Measurements from ENCODE around the gene ITPR2. TPM values are rescaled to one million over a fixed set of nuclear protein-coding genes. Genes with fewer than 3 reads are reported as not detected.
A peak's percentile ranks its signal among the peaks of the same experiment; 100 is the strongest.

Gene ITPR2
- total and polyA plus RNA-seq, 4 donors: 30.9 to 133 (median 73.2) TPM

DNA sequence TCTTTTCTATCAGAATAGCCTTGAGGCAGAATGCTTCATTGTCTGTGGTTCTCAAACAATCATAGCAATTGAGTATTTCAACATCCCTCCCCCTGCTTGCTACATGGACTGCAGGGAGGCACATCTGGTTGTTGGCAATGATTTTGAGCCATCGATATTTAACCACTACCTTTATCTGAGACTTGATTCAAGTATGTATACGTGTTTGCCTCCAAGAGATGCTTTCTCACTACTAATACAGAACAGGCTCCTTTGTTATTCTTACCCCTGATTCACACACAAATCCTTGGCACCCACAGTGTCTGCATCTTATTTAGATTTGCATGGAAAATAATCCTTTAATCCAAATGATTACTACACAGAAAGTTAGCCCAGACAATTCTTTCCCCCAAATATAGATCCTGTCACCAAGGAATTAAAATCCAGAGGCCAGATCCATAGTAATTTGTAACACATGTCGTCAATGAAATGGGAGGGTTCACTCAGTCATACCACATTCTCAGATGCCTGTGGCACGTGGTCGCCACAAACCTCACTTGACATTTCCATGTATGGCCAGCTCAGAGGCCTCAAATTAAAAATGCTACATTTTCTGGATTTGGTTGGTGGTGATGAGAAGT, 199.3 kb downstream of the ITPR2 start:
- Histone ChIP-seq H3K27me3 (ENCODE audit: control insufficient read depth, insufficient read depth, low read length) (no peaks in the 10 kb centered on the region), H3K36me3 (ENCODE audit: control insufficient read depth, insufficient read depth, low read length) (peaks cover 2% of the 10 kb centered on the region), H3K9me3 (ENCODE audit: control insufficient read depth, insufficient read depth, low read length) (no peaks in the 10 kb centered on the region), H3K4me3 (ENCODE audit: low read depth, low read length) (no peak overlapping the region), H3K27ac (ENCODE audit: low read depth, low read length) (no peak overlapping the region), H3K4me1 (ENCODE audit: control insufficient read depth, insufficient read depth, low read length) (no peaks in the 10 kb centered on the region)
- DNase-seq (ENCODE audit: low read depth in 4 of 6, low spot score in 6 of 6): no peak
- 53% methylated on average over 3 of the region's 5 CpGs for WGBS (ENCODE audit: insufficient coverage)

DNA sequence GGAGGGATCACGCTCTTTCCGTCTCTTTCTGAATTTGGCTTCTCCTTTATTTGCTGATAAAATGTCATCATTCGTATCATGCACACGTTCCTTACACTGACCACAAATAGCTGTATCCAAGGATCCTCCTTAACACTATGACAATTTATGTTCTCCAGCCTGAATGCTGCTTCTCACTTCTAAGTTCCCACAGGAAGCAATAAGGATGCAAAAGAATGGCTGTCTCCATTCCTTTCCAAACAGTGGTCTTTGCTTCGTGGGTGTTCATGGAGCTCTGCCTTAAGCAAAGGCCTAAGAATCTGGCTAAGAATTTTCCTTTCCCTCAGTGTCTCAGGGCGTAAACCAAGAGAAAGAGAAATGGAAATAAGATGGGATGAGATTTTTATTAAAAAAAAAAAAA, 200.2 kb downstream of the ITPR2 start:
- no peak overlapping the region for H3K4me3 ChIP-seq (ENCODE audit: low read depth, low read length)
- DNase-seq (ENCODE audit: low read depth in 4 of 6, low spot score in 6 of 6): no peak
- H3K27me3 ChIP-seq (ENCODE audit: control insufficient read depth, insufficient read depth, low read length): no peaks in the 10 kb centered on the region
- no peaks in the 10 kb centered on the region for H3K4me1 ChIP-seq (ENCODE audit: control insufficient read depth, insufficient read depth, low read length)
- no peaks in the 10 kb centered on the region for H3K9me3 ChIP-seq (ENCODE audit: control insufficient read depth, insufficient read depth, low read length)
- 88% methylated on average over 4 of the region's 6 CpGs for WGBS (ENCODE audit: insufficient coverage)
- no peak overlapping the region for H3K27ac ChIP-seq (ENCODE audit: low read depth, low read length)
- peaks cover 2% of the 10 kb centered on the region for H3K36me3 ChIP-seq (ENCODE audit: control insufficient read depth, insufficient read depth, low read length)

- no peaks in the 10 kb centered on the region for H3K4me1 ChIP-seq (ENCODE audit: control insufficient read depth, insufficient read depth, low read length)
- no peak overlapping the region for H3K4me3 ChIP-seq (ENCODE audit: low read depth, low read length)
- H3K27ac ChIP-seq (ENCODE audit: low read depth, low read length): no peak overlapping the region
- DNase-seq (ENCODE audit: low read depth in 4 of 6, low spot score in 6 of 6): no peak
- H3K27me3 ChIP-seq (ENCODE audit: control insufficient read depth, insufficient read depth, low read length): no peaks in the 10 kb centered on the region
- peaks cover 2% of the 10 kb centered on the region for H3K36me3 ChIP-seq (ENCODE audit: control insufficient read depth, insufficient read depth, low read length)
- WGBS (ENCODE audit: insufficient coverage): 85% methylated on average over 5 of the region's 6 CpGs
- no peaks in the 10 kb centered on the region for H3K9me3 ChIP-seq (ENCODE audit: control insufficient read depth, insufficient read depth, low read length)
These were observed 201.1 kb downstream of the ITPR2 start for GRCh38 chr12:26631846-26632245.

DNA sequence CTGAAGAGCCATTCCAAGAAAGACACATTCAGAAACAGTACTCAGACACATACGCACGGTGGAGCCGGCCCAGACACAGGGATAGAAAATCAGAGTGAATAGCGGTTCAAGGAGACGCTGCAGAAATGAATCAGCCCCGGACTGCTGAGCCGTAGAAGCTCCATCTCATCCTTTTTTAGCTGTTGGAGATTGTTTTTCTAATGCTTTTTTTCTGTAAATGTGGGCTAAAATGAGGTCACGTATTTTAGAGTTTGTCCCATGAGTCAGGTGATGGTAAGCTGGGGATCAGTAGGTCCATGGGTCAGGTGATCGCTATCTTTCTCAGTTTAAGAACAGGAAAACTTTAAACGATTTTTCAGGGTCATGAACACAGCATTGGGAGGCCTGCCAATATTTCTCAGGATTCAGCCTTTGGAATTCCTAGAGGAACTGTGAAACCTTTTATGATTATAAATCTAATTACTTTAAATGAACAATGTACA, 202.4 kb downstream of the ITPR2 start:
- H3K4me1 ChIP-seq (ENCODE audit: control insufficient read depth, insufficient read depth, low read length): no peaks in the 10 kb centered on the region
- peak in 3 of 6 donors; percentile 11 to 65 (median 48) for DNase-seq (ENCODE audit: low read depth in 4 of 6, low spot score in 6 of 6)
- H3K4me3 ChIP-seq (ENCODE audit: low read depth, low read length): no peak overlapping the region
- H3K9me3 ChIP-seq (ENCODE audit: control insufficient read depth, insufficient read depth, low read length): no peaks in the 10 kb centered on the region
- H3K27ac ChIP-seq (ENCODE audit: low read depth, low read length): peak overlapping the region; percentile 22
- WGBS (ENCODE audit: insufficient coverage): 33% methylated on average over 9 of the region's 10 CpGs
- peaks cover 6% of the 10 kb centered on the region for H3K36me3 ChIP-seq (ENCODE audit: control insufficient read depth, insufficient read depth, low read length)
- no peaks in the 10 kb centered on the region for H3K27me3 ChIP-seq (ENCODE audit: control insufficient read depth, insufficient read depth, low read length)

DNA sequence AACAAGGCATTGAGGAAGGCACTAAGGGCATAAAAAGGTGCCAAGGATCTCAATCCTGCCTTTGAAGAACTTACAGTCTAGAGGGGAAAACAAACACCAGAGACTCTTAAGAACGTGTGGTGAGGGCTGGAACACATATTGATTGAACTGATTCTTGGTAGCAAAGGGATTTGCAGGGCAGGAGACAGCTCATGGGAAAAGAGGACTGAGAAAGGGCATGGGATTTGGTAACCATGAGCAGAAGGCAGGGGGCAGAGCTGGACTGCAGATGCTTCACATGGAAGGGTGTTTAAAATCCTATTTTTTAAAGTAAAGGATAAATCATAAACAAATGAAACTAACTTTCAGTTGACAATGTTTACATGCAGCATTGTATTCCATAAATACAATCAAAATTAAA, 203.1 kb downstream of the ITPR2 start:
- Histone ChIP-seq H3K36me3 (ENCODE audit: control insufficient read depth, insufficient read depth, low read length) (peaks cover 6% of the 10 kb centered on the region), H3K27me3 (ENCODE audit: control insufficient read depth, insufficient read depth, low read length) (no peaks in the 10 kb centered on the region), H3K27ac (ENCODE audit: low read depth, low read length) (peak overlapping the region; percentile 22), H3K9me3 (ENCODE audit: control insufficient read depth, insufficient read depth, low read length) (no peaks in the 10 kb centered on the region), H3K4me1 (ENCODE audit: control insufficient read depth, insufficient read depth, low read length) (no peaks in the 10 kb centered on the region), H3K4me3 (ENCODE audit: low read depth, low read length) (no peak overlapping the region)
- DNase-seq (ENCODE audit: low read depth in 4 of 6, low spot score in 6 of 6): no peak
- 13% methylated on average over 1 of the region's 1 CpG for WGBS (ENCODE audit: insufficient coverage)

GRCh38 chr12:26628234-26628633, 204.8 kb downstream of the ITPR2 start:
- Histone ChIP-seq H3K27me3 (ENCODE audit: control insufficient read depth, insufficient read depth, low read length) (no peaks in the 10 kb centered on the region), H3K27ac (ENCODE audit: low read depth, low read length) (no peak overlapping the region), H3K9me3 (ENCODE audit: control insufficient read depth, insufficient read depth, low read length) (no peaks in the 10 kb centered on the region), H3K4me3 (ENCODE audit: low read depth, low read length) (no peak overlapping the region), H3K36me3 (ENCODE audit: control insufficient read depth, insufficient read depth, low read length) (peaks cover 6% of the 10 kb centered on the region), H3K4me1 (ENCODE audit: control insufficient read depth, insufficient read depth, low read length) (no peaks in the 10 kb centered on the region)
- WGBS (ENCODE audit: insufficient coverage): no CpG with 5 or more reads among the region's 2 CpGs
- no peak for DNase-seq (ENCODE audit: low read depth in 4 of 6, low spot score in 6 of 6)

- DNase-seq (ENCODE audit: low read depth in 4 of 6, low spot score in 6 of 6): no peak
- Histone ChIP-seq H3K4me3 (ENCODE audit: low read depth, low read length) (no peak overlapping the region), H3K4me1 (ENCODE audit: control insufficient read depth, insufficient read depth, low read length) (no peaks in the 10 kb centered on the region), H3K36me3 (ENCODE audit: control insufficient read depth, insufficient read depth, low read length) (peaks cover 10% of the 10 kb centered on the region), H3K27me3 (ENCODE audit: control insufficient read depth, insufficient read depth, low read length) (no peaks in the 10 kb centered on the region), H3K9me3 (ENCODE audit: control insufficient read depth, insufficient read depth, low read length) (no peaks in the 10 kb centered on the region), H3K27ac (ENCODE audit: low read depth, low read length) (no peak overlapping the region)
- 60% methylated on average over 1 of the region's 4 CpGs for WGBS (ENCODE audit: insufficient coverage)
These were observed 205.7 kb downstream of the ITPR2 start for GRCh38 chr12:26627335-26627734.

DNA sequence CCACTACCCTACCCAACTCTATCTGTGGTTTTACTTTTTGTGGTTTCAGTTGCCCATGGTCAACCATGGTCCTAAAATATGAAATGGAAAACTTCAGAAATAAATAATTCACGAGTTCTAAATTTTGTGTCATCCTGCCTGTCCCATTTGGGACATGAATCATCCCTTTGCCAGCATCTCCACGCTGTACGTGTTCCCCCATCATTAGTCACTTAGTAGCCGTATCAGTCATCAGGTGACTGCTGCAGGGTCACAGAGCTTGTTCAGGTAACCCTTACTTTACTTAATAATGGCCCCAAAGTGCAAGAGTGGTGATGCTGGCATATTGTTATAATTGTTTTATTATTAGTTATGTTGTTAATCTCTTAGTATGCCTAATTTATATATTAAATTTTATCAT, 209.9 kb downstream of the ITPR2 start:
- no peak for DNase-seq (ENCODE audit: low read depth in 4 of 6, low spot score in 6 of 6)
- Histone ChIP-seq H3K4me3 (ENCODE audit: low read depth, low read length) (no peak overlapping the region), H3K9me3 (ENCODE audit: control insufficient read depth, insufficient read depth, low read length) (no peaks in the 10 kb centered on the region), H3K4me1 (ENCODE audit: control insufficient read depth, insufficient read depth, low read length) (no peaks in the 10 kb centered on the region), H3K27ac (ENCODE audit: low read depth, low read length) (no peak overlapping the region), H3K27me3 (ENCODE audit: control insufficient read depth, insufficient read depth, low read length) (no peaks in the 10 kb centered on the region), H3K36me3 (ENCODE audit: control insufficient read depth, insufficient read depth, low read length) (peaks cover 8% of the 10 kb centered on the region)
- no CpG with 5 or more reads among the region's 4 CpGs for WGBS (ENCODE audit: insufficient coverage)

DNA sequence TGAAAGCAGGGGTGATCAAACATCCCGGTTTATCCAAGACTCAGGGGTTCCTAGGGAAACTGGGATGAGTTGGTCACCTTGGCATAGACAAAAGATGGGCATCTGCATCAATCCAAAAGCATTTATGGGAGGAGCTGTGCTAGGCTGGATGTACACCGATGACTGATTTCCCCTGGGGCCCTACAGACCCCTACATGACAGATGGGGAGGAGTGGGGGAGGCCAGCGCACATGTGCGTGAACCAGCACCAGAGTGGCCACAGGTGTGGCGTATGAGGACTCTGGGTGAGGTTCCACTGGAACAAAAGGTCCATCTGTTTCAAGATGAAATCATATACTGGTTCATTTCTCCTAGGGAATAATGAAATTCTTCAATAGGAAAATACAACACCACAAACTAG, 210.4 kb downstream of the ITPR2 start:
- no peak for DNase-seq (ENCODE audit: low read depth in 4 of 6, low spot score in 6 of 6)
- Histone ChIP-seq H3K4me3 (ENCODE audit: low read depth, low read length) (no peak overlapping the region), H3K9me3 (ENCODE audit: control insufficient read depth, insufficient read depth, low read length) (no peaks in the 10 kb centered on the region), H3K4me1 (ENCODE audit: control insufficient read depth, insufficient read depth, low read length) (no peaks in the 10 kb centered on the region), H3K36me3 (ENCODE audit: control insufficient read depth, insufficient read depth, low read length) (peaks cover 8% of the 10 kb centered on the region), H3K27me3 (ENCODE audit: control insufficient read depth, insufficient read depth, low read length) (no peaks in the 10 kb centered on the region), H3K27ac (ENCODE audit: low read depth, low read length) (no peak overlapping the region)
- WGBS (ENCODE audit: insufficient coverage): 81% methylated on average over 3 of the region's 5 CpGs

DNA sequence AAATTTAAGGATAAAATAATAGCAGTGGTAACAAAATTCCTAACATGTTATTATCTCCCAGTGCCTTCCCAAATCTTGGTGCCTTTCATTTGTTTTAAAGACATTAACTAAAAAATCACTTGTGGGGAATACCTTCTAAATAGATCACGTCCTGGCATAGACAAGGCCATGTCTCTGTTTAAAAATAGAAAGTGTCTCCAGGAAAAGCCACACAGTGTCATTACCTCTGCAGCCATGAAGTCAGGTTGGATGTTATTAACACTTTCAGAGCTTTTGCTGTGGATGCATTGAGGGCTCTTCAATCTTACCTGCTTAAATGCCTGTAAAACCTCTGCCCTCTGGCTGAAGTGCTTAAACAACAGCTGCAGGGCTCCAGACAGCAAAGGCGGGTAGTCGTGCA, 211.1 kb downstream of the ITPR2 start:
- Histone ChIP-seq H3K27ac (ENCODE audit: low read depth, low read length) (no peak overlapping the region), H3K27me3 (ENCODE audit: control insufficient read depth, insufficient read depth, low read length) (no peaks in the 10 kb centered on the region), H3K4me3 (ENCODE audit: low read depth, low read length) (no peak overlapping the region), H3K4me1 (ENCODE audit: control insufficient read depth, insufficient read depth, low read length) (no peaks in the 10 kb centered on the region), H3K9me3 (ENCODE audit: control insufficient read depth, insufficient read depth, low read length) (no peaks in the 10 kb centered on the region), H3K36me3 (ENCODE audit: control insufficient read depth, insufficient read depth, low read length) (peaks cover 8% of the 10 kb centered on the region)
- no peak for DNase-seq (ENCODE audit: low read depth in 4 of 6, low spot score in 6 of 6)
- WGBS (ENCODE audit: insufficient coverage): 90% methylated on average over 2 of the region's 3 CpGs
